RWPE2 (cell line): ENCODE results near the gene CA9.
A peak's percentile ranks its signal among the peaks of the same experiment; 100 is the strongest.

Experiments
- ATAC-seq: fragments of 200-7000 bp; cut with Tn5 transposase; 3 replicates; pipeline ENCODE4 v1.9.1; 2021; ENCODE audit warnings: low read depth
- DNase-seq: peaks from one replicate; pipeline ENCODE4 v3.0.0-alpha.2; 2020; ENCODE audit warnings: low spot score
- H3K27ac ChIP-seq: fragments of 450-650 bp; 2 replicates; pipeline ENCODE4 v1.5.1; 2017; ENCODE audit warnings: mild to moderate bottlenecking; ENCODE audit not compliant: poor library complexity, severe bottlenecking
- H3K27me3 ChIP-seq: fragments of 250-450 bp; sonication (Bioruptor Pico); 2 replicates; pipeline ENCODE4 v1.5.1; 2021; ENCODE audit warnings: mild to moderate bottlenecking, moderate library complexity; ENCODE audit not compliant: insufficient read depth, poor library complexity, severe bottlenecking
- H3K36me3 ChIP-seq: fragments of 250-450 bp; sonication (Bioruptor Pico); 2 replicates; pipeline ENCODE4 v1.5.1; 2020; ENCODE audit warnings: low read depth, mild to moderate bottlenecking, moderate library complexity
- H3K4me1 ChIP-seq: fragments of 250-450 bp; sonication (Bioruptor Pico); 2 replicates; pipeline ENCODE4 v1.5.1; 2021; ENCODE audit warnings: mild to moderate bottlenecking, moderate library complexity; ENCODE audit not compliant: insufficient read depth, poor library complexity, severe bottlenecking
- H3K4me3 ChIP-seq: fragments of 250-450 bp; sonication (Bioruptor Pico); 2 replicates; pipeline ENCODE4 v1.5.1; 2021; ENCODE audit warnings: mild to moderate bottlenecking, moderate library complexity; ENCODE audit not compliant: severe bottlenecking
- H3K9me3 ChIP-seq: fragments of 250-450 bp; sonication (Bioruptor Pico); 2 replicates; pipeline ENCODE4 v1.5.1; 2021; ENCODE audit warnings: mild to moderate bottlenecking, moderate library complexity; ENCODE audit not compliant: severe bottlenecking
- CTCF ChIP-seq: fragments of 450-650 bp; IDR thresholded peaks from one replicate; pipeline ENCODE4 v1.5.1; 2017; ENCODE audit warnings: mild to moderate bottlenecking, moderate library complexity; ENCODE audit not compliant: poor library complexity, severe bottlenecking

Gene CA9

GRCh38 chr9:35656348-35656747, 17.4 kb upstream of the CA9 start:
- no peak overlapping the region for H3K27ac ChIP-seq
- H3K4me3 ChIP-seq, result no peak overlapping the region
- ATAC-seq, result no peak

GRCh38 chr9:35656831-35657545, 16.7 kb upstream of the CA9 start:
- DNase-seq (no peak), ATAC-seq (no peak)
- H3K9me3 ChIP-seq, result no peaks in the 10 kb centered on the region
- H3K36me3 ChIP-seq, result peaks cover 28% of the 10 kb centered on the region
- H3K27ac ChIP-seq, result peak overlapping the region; percentile 76
- no peak for TF ChIP-seq CTCF
- H3K4me3 ChIP-seq, result peak overlapping the region; percentile 72
- H3K4me1 ChIP-seq, result peaks cover 20% of the 10 kb centered on the region
- H3K27me3 ChIP-seq, result no peaks in the 10 kb centered on the region

More at GRCh38 chr9:35656348-35656747, 17.4 kb upstream of the CA9 start:
- Histone ChIP-seq H3K9me3 (no peaks in the 10 kb centered on the region), H3K27me3 (no peaks in the 10 kb centered on the region), H3K4me1 (peaks cover 21% of the 10 kb centered on the region), H3K36me3 (peaks cover 21% of the 10 kb centered on the region)
- DNase-seq, result no peak
- TF ChIP-seq CTCF, result no peak

- TF ChIP-seq CTCF, result no peak
- H3K27ac ChIP-seq, result peak within 1 kb of the TSS; percentile 76
- peak; percentile 89 for ATAC-seq
- H3K36me3 ChIP-seq, result peaks cover 32% of the 10 kb centered on the region
- no peaks in the 10 kb centered on the region for H3K9me3 ChIP-seq
- H3K4me1 ChIP-seq, result peaks cover 13% of the 10 kb centered on the region
- H3K27me3 ChIP-seq, result no peaks in the 10 kb centered on the region
- H3K4me3 ChIP-seq, result peak within 1 kb of the TSS; percentile 72
- DNase-seq, result peak; percentile 98
Observed at GRCh38 chr9:35657546-35658136, 16.1 kb upstream of the CA9 start, which contains the start of gene RMRP. Gene RMRP (minus strand): TSS chr9:35658019.

- Histone ChIP-seq H3K9me3 (no peaks in the 10 kb centered on the region), H3K4me3 (peak within 1 kb of the TSS; percentile 72), H3K36me3 (peaks cover 34% of the 10 kb centered on the region), H3K27ac (peak within 1 kb of the TSS; percentile 76), H3K27me3 (no peaks in the 10 kb centered on the region), H3K4me1 (peaks cover 7% of the 10 kb centered on the region)
- DNase-seq (no peak), ATAC-seq (peak; percentile 56)
- peak; percentile 67 for TF ChIP-seq CTCF
Observed at GRCh38 chr9:35658137-35658967, 15.4 kb upstream of the CA9 start, which contains the start of gene CCDC107. Gene CCDC107 (plus strand): TSS chr9:35658292. CDS start chr9:35658380, 88 bp downstream.
